Stimulated activated memory B cell treated with anti-CD40 and anti-IgM and Interleukin-4, amounts not matched to agents 10 μg/mL and 1 μg/mL and 100 μg/mL, for 72 hours (primary cell): Measurements from ENCODE around the gene MAGEB17.

Experiments
- ATAC-seq: fragments of 150-1000 bp; cut with Tn5 transposase; 2 replicates; pipeline ENCODE4 v1.10.0; 2021
- H3K27ac Mint-ChIP-seq: one replicate; pipeline ENCODE4 v1.8.0; 2022; ENCODE audit warnings: mild to moderate bottlenecking, mixed read lengths
- H3K27me3 Mint-ChIP-seq: one replicate; pipeline ENCODE4 v1.8.0; 2022; ENCODE audit warnings: mixed read lengths
- H3K36me3 Mint-ChIP-seq: one replicate; pipeline ENCODE4 v1.8.0; 2022; ENCODE audit warnings: mixed read lengths
- H3K4me1 Mint-ChIP-seq: one replicate; pipeline ENCODE4 v1.8.0; 2022; ENCODE audit warnings: mixed read lengths
- H3K4me3 Mint-ChIP-seq: one replicate; pipeline ENCODE4 v1.8.0; 2022; ENCODE audit warnings: mild to moderate bottlenecking, moderate library complexity, mixed read lengths
- H3K9me3 Mint-ChIP-seq: one replicate; pipeline ENCODE4 v1.8.0; 2022; ENCODE audit warnings: mixed read lengths

MAGEB17 gene

GRCh38 chrX:16212436-16212835, 45.2 kb downstream of the MAGEB17 start:
- ATAC-seq = no peak
- no peaks in the 10 kb centered on the region for H3K27me3 Mint-ChIP-seq
- H3K4me1 Mint-ChIP-seq = no peaks in the 10 kb centered on the region
- H3K4me3 Mint-ChIP-seq = no peak overlapping the region
- H3K36me3 Mint-ChIP-seq = no peaks in the 10 kb centered on the region
- no peaks in the 10 kb centered on the region for H3K9me3 Mint-ChIP-seq
- H3K27ac Mint-ChIP-seq = no peak overlapping the region

GRCh38 chrX:16213961-16214360, 46.7 kb downstream of the MAGEB17 start:
- no peak for ATAC-seq
- no peaks in the 10 kb centered on the region for H3K9me3 Mint-ChIP-seq
- H3K36me3 Mint-ChIP-seq = no peaks in the 10 kb centered on the region
- H3K27ac Mint-ChIP-seq = no peak overlapping the region
- H3K27me3 Mint-ChIP-seq = no peaks in the 10 kb centered on the region
- no peaks in the 10 kb centered on the region for H3K4me1 Mint-ChIP-seq
- no peak overlapping the region for H3K4me3 Mint-ChIP-seq

GRCh38 chrX:16215660-16216059, 48.4 kb downstream of the MAGEB17 start:
- Mint-ChIP-seq H3K27me3 (no peaks in the 10 kb centered on the region), H3K27ac (no peak overlapping the region), H3K4me3 (no peak overlapping the region), H3K4me1 (no peaks in the 10 kb centered on the region), H3K36me3 (no peaks in the 10 kb centered on the region), H3K9me3 (peaks cover 2% of the 10 kb centered on the region)
- ATAC-seq = no peak
